Measurements from ENCODE around the gene NAALADL1.

NAALADL1 gene

DNA sequence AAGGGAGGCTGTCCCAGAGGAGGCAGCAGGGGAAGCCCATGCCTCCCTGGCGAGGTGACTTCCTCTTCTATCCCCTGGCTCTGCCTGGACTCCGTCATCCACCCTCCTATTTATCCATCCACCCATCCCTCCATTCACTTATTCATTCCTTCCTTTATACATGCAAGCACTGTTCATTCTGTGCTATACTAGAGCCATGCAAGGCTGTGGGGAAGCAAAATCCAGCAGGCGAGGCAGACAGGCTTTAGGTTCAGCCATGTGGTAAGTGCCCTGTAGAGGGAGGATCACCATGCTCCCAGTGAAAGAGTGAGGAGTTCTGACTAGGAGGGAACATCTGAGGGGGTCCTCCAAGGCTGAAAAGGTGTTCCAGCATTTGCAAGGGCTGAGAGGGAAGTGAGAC lies 1.2 kb upstream of the NAALADL1 start:
- no peak for DNase-seq (ENCODE audit: extremely low spot score)
- ChIA-PET POLR2A (no interaction called here), CTCF (interaction anchor here (1.2 to 3.2 kb wide), 3 partner anchors 10 to 19 kb away, joined by 4 to 11 read pairs (median 4); no protein-coding TSS in a partner anchor)
- TF ChIP-seq, protein P1, sequence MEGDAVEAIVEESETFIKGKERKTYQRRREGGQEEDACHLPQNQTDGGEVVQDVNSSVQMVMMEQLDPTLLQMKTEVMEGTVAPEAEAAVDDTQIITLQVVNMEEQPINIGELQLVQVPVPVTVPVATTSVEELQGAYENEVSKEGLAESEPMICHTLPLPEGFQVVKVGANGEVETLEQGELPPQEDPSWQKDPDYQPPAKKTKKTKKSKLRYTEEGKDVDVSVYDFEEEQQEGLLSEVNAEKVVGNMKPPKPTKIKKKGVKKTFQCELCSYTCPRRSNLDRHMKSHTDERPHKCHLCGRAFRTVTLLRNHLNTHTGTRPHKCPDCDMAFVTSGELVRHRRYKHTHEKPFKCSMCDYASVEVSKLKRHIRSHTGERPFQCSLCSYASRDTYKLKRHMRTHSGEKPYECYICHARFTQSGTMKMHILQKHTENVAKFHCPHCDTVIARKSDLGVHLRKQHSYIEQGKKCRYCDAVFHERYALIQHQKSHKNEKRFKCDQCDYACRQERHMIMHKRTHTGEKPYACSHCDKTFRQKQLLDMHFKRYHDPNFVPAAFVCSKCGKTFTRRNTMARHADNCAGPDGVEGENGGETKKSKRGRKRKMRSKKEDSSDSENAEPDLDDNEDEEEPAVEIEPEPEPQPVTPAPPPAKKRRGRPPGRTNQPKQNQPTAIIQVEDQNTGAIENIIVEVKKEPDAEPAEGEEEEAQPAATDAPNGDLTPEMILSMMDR (IDR thresholded peaks at IDR 0.05; ENCODE audit: control extremely low read depth, extremely low read depth, low read depth, missing control alignments) = no peak

DNA sequence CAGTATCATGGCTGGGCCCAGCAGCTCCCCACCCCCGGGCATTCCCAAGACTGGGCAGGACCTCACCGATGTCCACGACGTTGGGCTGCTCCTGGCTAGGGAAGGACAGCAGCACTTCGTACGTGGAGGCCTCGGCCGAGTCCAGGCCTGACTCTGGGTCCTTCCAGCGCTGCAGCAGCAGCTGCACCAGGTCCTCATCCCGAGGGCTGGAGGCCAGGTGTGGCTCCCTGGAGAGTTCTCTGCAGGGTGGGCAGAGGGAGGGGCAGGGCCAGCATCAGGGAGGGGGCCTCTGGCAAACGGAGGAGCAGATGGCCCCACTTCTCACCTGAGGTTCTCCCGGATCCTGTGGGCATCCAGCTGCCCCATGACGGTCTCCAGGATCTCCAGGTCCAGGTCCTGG lies 341 bp downstream of the NAALADL1 start:
- POLR2A ChIA-PET = no interaction called here
- DNase-seq (ENCODE audit: extremely low spot score) = no peak
- TF ChIP-seq, protein P1 (IDR thresholded peaks at IDR 0.05; ENCODE audit: control extremely low read depth, extremely low read depth, low read depth, missing control alignments) = no peak
- CTCF ChIA-PET = interaction anchor here (1.1 to 3.2 kb wide), 5 partner anchors 9 to 44 kb away, joined by 4 to 11 read pairs (median 4); partner anchors contain the start of gene ARL2

DNA sequence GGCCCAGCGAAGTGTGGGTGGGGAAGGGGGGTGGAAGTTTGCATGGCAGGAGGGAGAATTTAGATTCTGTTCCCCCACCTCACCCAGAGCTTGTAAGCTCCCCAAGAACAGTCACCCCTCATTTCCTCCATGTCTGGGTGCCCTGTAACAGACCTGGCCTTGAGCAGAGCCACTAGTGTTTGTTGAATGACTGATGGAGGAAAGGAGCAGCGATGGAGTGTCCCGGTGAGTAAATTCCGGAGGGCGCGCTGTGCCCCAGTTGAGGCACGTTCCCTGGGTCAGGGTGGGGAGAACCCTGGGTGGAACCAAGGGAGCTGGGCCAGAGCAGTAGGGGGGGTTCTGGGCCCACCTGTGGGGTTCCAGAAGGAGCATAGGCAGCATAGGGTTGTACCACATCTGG lies 827 bp downstream of the NAALADL1 start:
- ChIA-PET CTCF (interaction anchor here (1.1 to 3.2 kb wide), 3 partner anchors 8 to 43 kb away, joined by 4 to 11 read pairs (median 4); partner anchors contain the start of gene ARL2), POLR2A (interaction anchor here (0.6 kb wide), 1 partner anchor 446 kb away, joined by 5 read pairs; no protein-coding TSS in a partner anchor)
- no peak for DNase-seq (ENCODE audit: extremely low spot score)
- TF ChIP-seq, protein P1 (IDR thresholded peaks at IDR 0.05; ENCODE audit: control extremely low read depth, extremely low read depth, low read depth, missing control alignments) = no peak

DNA sequence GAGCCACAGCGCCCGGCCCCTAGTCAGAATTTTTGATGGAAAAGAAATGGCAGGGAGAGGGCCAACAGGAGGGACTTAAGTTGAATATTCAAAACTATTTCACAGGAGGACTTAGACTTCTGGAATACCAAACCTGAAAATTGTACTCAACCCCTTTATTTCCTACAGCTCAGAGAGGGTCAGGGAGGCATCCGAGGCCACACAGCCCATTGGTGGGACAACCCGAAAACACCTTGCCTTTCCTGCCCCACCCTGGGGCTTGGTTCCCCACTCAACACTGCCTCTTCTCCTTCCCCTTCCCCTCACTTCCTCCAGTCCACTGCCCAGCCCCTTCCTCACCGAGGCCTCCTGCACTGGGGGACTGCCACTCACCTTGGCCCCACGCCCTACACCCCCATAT lies 1.4 kb downstream of the NAALADL1 start:
- CTCF ChIA-PET = interaction anchor here (1.1 kb wide), 1 partner anchor 43 kb away, joined by 4 read pairs; the partner anchor contains the start of gene ARL2
- no peak for DNase-seq (ENCODE audit: extremely low spot score)
- POLR2A ChIA-PET = interaction anchor here (0.6 to 0.7 kb wide), 2 partner anchors 235 to 447 kb away, joined by 5 read pairs; no protein-coding TSS in a partner anchor
- TF ChIP-seq, protein P1 (IDR thresholded peaks at IDR 0.05; ENCODE audit: control extremely low read depth, extremely low read depth, low read depth, missing control alignments) = no peak

DNA sequence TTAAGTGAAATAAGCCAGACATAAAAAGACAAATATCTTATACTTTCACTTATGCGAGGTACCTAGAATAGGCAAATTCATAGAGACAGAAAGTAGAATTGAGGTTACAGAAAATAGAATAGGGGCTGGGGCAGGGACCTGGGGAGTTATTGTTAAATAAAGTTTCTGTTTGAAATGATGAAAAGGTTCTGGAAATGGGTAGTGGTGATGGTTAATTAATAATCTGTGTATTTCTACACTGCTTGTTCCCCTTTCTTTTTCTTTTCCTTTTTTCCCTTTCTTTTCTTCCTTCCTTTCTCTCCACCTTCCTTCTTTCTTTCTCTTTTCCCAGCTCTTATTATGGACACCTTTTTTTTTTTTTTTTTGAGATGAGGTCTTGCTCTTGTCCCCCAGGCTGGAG lies 2.8 kb downstream of the NAALADL1 start:
- POLR2A ChIA-PET = no interaction called here
- CTCF ChIA-PET = interaction anchor here (0.6 to 2.0 kb wide), 2 partner anchors 13 to 14 kb away, joined by 3 to 6 read pairs; no protein-coding TSS in a partner anchor
- DNase-seq (ENCODE audit: extremely low spot score) = no peak
- TF ChIP-seq, protein P1 (IDR thresholded peaks at IDR 0.05; ENCODE audit: control extremely low read depth, extremely low read depth, low read depth, missing control alignments) = no peak

DNA sequence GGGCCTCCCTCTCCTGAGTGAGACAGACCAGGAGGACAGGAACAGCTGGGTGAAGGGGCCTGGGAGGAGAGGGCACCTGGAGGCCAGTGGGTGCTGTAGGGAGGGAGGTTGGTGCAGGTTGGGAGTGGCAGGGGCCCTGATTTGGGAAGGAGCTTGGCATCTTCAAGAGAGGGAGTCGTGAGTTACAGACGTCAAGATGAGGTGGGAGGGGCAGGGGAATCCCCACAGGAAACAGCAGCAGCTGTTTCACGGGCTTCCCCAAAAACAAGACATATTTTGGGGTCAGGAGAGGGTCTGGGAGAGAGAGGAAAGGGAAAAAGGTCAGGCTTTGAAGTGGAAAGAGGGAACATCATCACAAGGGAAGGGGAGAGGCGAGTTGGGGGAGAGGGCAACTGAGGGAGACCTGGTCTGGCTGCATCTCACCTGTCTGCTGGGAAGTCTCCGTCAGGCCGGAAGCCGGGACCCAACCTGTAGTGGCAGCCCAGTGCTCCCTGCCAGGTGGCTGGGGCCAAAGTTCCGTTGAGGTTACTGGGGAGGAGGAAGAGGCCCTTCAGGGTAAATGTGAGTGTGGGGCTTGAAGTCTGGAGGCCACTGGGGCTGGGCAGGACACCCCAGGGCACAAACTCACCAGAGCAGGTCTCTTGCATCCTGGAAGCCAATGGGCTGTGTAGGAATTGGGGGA lies 4.4 kb downstream of the NAALADL1 start:
- TF ChIP-seq, protein P1 (IDR thresholded peaks at IDR 0.05; ENCODE audit: control extremely low read depth, extremely low read depth, low read depth, missing control alignments) = no peak
- POLR2A ChIA-PET = no interaction called here
- DNase-seq (ENCODE audit: extremely low spot score) = no peak
- CTCF ChIA-PET = interaction anchor here (1.1 to 2.0 kb wide), 3 partner anchors 12 to 40 kb away, joined by 3 to 6 read pairs (median 6); partner anchors contain the start of gene ARL2
